Inferior parietal cortex (tissue), 1 donor: ENCODE measurements around the gene SMCO4.

ENCODE experiments used
- DNase-seq: peaks from one replicate; pipeline ENCODE4 v3.0.0-alpha.2; 2016; ENCODE audit errors: extremely low spot score

Gene SMCO4

GRCh38 chr11:93504110-93505095 is 38.8 kb downstream of the SMCO4 start:
- no peak for DNase-seq

- no peak for DNase-seq
Measured at GRCh38 chr11:93501856-93502255, 41.3 kb downstream of the SMCO4 start.

DNA sequence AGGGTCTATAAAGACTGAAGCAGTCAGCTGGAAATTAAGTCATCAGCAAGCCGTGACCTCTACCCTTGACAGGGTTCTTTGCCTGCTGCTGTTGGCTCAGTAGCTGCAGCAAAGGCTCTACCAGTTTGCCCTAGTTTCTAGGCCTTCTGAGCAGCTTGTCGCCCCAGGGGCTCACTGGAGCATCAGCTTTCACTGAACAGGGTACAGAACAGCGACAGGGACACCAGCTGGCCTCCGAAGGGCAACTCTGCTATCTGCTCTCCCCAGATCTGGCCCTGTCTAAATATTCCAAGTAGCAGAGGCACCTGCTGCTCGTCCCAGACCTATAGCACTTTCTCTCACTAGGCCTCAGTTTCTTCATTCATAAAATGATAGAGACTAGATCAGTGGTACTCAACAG is 42.4 kb downstream of the SMCO4 start:
- no peak for DNase-seq

- DNase-seq = no peak
Measured at GRCh38 chr11:93498641-93499040, 44.5 kb downstream of the SMCO4 start.

DNA sequence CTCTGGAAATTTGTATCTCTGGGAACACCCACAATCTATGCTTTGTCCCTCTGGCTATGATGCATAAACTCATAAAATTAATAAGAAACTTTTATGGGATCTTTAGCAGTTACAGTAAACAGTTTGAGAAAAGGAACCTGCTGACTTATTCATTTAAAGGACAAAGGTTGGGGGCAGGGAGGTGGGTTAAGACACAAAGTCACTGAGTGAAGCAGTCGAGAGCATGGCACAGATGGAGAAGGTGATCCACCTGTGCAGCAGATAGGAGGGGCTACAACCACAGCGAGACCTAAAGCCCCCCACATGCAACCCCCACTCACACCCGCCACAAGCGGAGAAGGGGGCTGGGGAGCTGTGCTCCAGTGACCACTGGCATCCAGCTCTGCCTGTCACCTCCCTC is 45.0 kb downstream of the SMCO4 start:
- DNase-seq = no peak

- no peak for DNase-seq
Measured at GRCh38 chr11:93497596-93497995, 45.6 kb downstream of the SMCO4 start.

GRCh38 chr11:93494357-93494756 is 48.8 kb downstream of the SMCO4 start:
- DNase-seq = no peak

DNA sequence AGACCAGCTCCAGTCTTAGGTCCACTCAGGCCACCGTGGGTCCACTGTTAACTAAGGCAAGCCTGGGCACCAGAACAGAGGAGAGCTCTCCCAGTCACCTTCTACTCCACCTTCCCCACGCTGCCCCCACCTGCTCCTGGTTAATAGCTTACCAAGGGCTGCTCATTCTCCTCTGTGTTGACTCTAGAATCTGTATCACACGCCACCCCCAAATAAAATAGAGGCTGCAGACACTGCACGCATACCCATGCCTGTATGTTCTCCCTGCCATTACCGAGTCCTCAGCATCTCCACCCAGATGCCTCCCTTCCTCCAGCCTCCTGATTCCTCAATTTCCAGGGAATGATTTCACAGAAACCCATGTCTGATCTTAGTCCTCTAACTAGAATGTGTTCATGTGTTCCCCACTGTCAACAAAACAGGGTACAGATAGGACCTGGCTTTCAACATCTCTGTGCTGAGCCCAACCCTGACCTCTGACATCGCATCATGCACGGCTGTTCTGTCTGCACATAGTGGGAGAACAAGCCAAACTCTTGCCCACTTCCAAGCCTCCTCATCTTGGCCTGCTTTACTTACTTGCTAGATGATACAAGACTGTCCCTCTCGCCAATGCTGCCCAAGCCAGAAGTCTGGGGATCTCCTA is 49.8 kb downstream of the SMCO4 start:
- no peak for DNase-seq

GRCh38 chr11:93492464-93493251 is 50.5 kb downstream of the SMCO4 start:
- DNase-seq = no peak

- no peak for DNase-seq
Measured at GRCh38 chr11:93491973-93492372, 51.2 kb downstream of the SMCO4 start.

DNA sequence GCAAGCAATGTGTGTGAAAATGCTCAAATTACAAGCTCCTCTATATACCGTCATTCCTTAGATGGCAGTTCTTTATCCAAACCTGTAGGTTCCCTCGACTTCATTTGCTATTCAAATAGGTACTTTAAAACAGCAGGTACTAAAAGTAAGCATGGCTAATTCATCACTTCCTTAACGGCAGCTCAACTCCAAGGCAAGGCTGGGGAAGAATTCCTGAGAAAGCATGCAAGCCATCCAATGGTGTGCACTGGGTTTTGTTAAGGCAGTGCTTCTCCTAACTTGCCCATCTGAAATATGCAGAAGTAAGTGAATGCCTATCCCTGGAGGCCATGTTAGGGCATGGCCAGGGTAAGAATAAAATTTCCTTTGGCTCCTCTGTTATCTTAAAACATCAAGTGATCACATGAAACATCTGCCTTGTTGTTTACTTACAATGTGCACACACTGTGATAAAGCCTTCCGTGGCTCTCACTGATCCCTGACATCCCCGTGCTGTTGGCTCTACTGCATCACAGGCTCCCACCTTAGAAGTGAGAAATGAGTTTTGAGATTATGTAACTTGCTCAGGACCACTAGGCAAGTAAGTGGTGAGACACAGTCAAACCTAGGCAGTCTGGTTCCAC is 52.1 kb downstream of the SMCO4 start:
- DNase-seq = no peak

- no peak for DNase-seq
Measured at GRCh38 chr11:93489841-93490240, 53.4 kb downstream of the SMCO4 start.

DNA sequence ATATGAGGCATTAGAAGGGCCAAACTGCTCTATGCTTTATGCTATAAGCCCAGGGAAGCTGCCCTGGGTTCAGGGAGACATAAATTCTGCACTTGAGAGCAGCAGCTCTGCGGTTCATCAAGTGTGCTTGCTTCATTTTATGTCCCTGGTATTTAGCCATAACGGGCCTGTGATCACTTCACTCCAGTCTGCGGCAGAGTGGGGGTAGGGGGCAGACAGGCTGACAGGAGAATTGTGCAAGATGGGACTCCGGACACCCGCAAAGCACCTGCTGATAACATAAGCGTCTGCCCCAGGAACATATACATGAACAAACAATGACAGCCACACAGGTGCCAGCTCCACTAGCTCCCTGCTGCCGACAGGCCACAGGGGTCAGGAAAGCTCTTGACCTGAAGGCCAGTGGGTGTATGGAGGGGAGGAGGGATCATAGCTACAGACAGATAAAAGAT is 56.1 kb downstream of the SMCO4 start:
- no peak for DNase-seq

DNA sequence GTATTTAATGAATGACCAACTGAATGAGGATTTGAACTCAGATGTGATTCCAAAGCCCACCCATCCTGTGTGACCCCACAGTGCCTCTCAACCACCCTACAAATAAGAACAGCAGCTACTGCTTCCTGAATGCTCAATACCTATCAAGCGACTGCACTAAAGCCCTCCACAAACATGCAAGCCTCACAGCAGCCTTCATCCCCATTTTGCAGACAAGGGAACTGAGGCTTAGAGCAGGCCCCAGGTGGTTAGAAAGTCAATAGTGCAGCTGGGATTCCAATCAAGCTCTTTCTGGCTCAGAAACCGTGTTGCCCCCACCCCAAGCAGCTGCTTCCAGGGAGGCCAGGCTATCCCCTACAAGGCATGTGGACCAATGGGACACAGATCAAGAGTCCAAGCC is 57.2 kb downstream of the SMCO4 start:
- DNase-seq = no peak

- no peak for DNase-seq
Measured at GRCh38 chr11:93484716-93485115, 58.5 kb downstream of the SMCO4 start.

- DNase-seq = no peak
Measured at GRCh38 chr11:93482556-93482955, 60.6 kb downstream of the SMCO4 start.

DNA sequence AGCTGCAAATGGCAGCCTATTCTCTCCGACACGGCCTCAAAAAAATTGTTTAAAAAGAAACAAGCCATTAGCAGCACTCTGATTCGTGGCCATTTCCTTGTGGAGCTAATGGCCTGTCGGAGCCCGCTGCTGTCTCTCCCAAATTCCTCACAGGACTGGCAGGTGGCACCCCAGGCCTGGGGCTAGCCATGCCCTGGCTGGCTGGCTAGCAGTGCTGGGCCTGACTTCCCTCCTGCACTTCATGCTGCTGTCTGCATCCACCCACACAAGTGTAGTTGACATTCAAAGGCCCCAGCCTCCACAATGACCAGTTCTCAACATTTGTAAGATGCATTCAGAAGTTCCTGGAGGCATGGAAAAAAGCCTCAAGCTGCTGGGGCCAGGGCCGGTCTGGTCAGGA is 61.5 kb downstream of the SMCO4 start:
- no peak for DNase-seq

GRCh38 chr11:93481279-93481678 is 61.9 kb downstream of the SMCO4 start:
- no peak for DNase-seq

- DNase-seq = no peak
Measured at GRCh38 chr11:93480756-93481155, 62.4 kb downstream of the SMCO4 start.

- no peak for DNase-seq
Measured at GRCh38 chr11:93480256-93480655, 62.9 kb downstream of the SMCO4 start.

DNA sequence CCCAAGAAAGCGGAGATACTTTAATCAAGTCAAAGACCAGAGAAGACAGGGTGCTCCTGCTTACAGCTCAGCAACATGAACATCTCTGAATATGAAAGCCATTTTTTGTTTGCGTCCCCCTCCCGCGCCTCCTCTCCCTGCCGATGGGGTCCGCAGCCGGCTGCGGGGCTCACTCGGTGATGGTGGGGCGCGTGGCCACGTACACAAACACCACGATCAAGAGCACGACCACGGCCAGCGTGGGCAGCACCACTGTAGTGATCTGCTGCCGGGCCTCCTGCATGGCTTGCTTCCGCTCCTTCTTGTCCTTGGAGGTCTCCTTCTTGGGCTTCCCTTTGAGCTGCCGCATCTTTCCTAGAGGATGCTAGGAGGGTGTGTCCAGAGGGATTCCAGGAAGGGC is 64.3 kb downstream of the SMCO4 start:
- DNase-seq = no peak
